Smooth muscle cell (in vitro differentiated cells): Measurements from ENCODE around the gene GLP2R. TPM values are rescaled to one million over a fixed set of nuclear protein-coding genes. Genes with fewer than 3 reads are reported as not detected.

Experiments
- DNase-seq: peaks from one replicate; lab custom pipeline; 2025; ENCODE audit not compliant: unreplicated experiment; lab: John Stamatoyannopoulos, UW
- H2AFZ ChIP-seq: fragments of 200-600 bp; sonication (generic); 2 replicates; pipeline ENCODE4 v1.6.0; 2016; ENCODE audit warnings: antibody characterized with exemption, low read depth, mild to moderate bottlenecking
- H3F3A ChIP-seq: fragments of 200-600 bp; sonication (generic); 2 replicates; pipeline ENCODE4 v1.6.0; 2017; ENCODE audit warnings: antibody characterized with exemption, low read depth
- H3K27ac ChIP-seq: fragments of 200-600 bp; sonication (generic); 2 replicates; pipeline ENCODE4 v1.5.1; 2016; ENCODE audit warnings: low read depth, mild to moderate bottlenecking
- H3K27me3 ChIP-seq: fragments of 200-600 bp; sonication (generic); 2 replicates; pipeline ENCODE4 v1.6.1; 2016; ENCODE audit warnings: low read depth, mild to moderate bottlenecking
- H3K36me3 ChIP-seq: fragments of 200-600 bp; sonication (generic); 2 replicates; pipeline ENCODE4 v1.5.1; 2016; ENCODE audit warnings: low read depth
- H3K4me1 ChIP-seq: fragments of 200-600 bp; sonication (generic); 2 replicates; pipeline ENCODE4 v1.5.1; 2016; ENCODE audit warnings: low read depth
- H3K4me2 ChIP-seq: fragments of 200-600 bp; sonication (generic); 2 replicates; pipeline ENCODE4 v1.6.0; 2016; ENCODE audit warnings: mild to moderate bottlenecking
- H3K4me3 ChIP-seq: fragments of 200-600 bp; sonication (generic); 2 replicates; pipeline ENCODE4 v1.5.1; 2016; ENCODE audit warnings: mild to moderate bottlenecking
- H3K79me2 ChIP-seq: fragments of 200-600 bp; sonication (generic); 2 replicates; pipeline ENCODE4 v1.6.0; 2016; ENCODE audit warnings: low read depth, mild to moderate bottlenecking
- H3K9ac ChIP-seq: fragments of 200-600 bp; sonication (generic); 2 replicates; pipeline ENCODE4 v1.6.0; 2016; ENCODE audit warnings: low read depth
- H3K9me3 ChIP-seq: fragments of 200-600 bp; sonication (generic); replicated peaks from 2 replicates; pipeline ENCODE4 v1.5.1; 2016; ENCODE audit warnings: low read depth
- H4K20me1 ChIP-seq: fragments of 200-600 bp; sonication (generic); 2 replicates; pipeline ENCODE4 v1.6.0; 2016; ENCODE audit warnings: low read depth
- WGBS: methylation state at CpG from one replicate; pipeline ENCODE4 v1.1.7; 2016; ENCODE audit warnings: low lambda C conversion rate; 5-methylcytosine and 5-hydroxymethylcytosine counted together
- polyA plus RNA-seq: library from polyadenylated mRNA; unstranded; fragments of >200 nt; fragmentation: Nextera tagmentation; extraction: Ambion mirVana; gene quantifications from 2 replicates; pipeline ENCODE4 v1.2.1, GENCODE V29; 2016
- total RNA-seq: library from RNA; depleted of rRNA; stranded (reverse); fragments of >200 nt; gene quantifications from 2 replicates; pipeline ENCODE4 v1.2.3, GENCODE V29; 2014
- TF ChIP-seq, protein P1 (sequence below): fragments of 200-600 bp; sonication (generic); IDR thresholded peaks from 2 replicates; pipeline ENCODE4 v1.5.1; 2017; ENCODE audit warnings: borderline replicate concordance, mild to moderate bottlenecking, antibody characterized with exemption; ENCODE audit not compliant: insufficient read depth, poor library complexity, severe bottlenecking

The GLP2R gene
- total and polyA plus RNA-seq, 2 experiments from 2014 or later = 0.03 to 0.45 TPM

DNA sequence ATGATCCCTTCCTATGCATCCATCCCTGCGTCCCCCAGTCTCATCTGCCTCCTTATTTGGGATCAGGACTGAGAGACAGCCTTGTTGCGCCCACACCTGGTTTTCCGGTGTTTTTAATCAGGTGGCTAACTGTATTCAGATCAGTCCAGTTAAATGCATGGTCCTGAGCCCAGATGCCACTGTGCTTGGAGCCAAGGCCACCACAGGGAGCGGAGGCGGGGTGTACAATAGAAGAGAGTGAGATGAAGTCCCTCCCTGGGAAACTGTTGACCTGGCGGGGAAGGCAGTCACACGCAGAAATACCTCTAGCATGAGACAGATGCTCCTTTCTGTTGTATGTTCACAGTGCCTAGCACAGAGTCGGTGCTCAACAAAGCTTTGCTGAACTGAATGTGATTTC, 73.1 kb downstream of the GLP2R start:
- no peak overlapping the region for H3K9ac ChIP-seq
- DNase-seq = no peak
- H3F3A ChIP-seq = no peaks in the 10 kb centered on the region
- no peaks in the 10 kb centered on the region for H3K79me2 ChIP-seq
- no peak overlapping the region for H3K4me2 ChIP-seq
- no peak overlapping the region for H2AFZ ChIP-seq
- no peaks in the 10 kb centered on the region for H3K27me3 ChIP-seq
- no peak overlapping the region for H3K4me3 ChIP-seq
- no peaks in the 10 kb centered on the region for H3K36me3 ChIP-seq
- H3K4me1 ChIP-seq = peaks cover 21% of the 10 kb centered on the region
- TF ChIP-seq, protein P1, sequence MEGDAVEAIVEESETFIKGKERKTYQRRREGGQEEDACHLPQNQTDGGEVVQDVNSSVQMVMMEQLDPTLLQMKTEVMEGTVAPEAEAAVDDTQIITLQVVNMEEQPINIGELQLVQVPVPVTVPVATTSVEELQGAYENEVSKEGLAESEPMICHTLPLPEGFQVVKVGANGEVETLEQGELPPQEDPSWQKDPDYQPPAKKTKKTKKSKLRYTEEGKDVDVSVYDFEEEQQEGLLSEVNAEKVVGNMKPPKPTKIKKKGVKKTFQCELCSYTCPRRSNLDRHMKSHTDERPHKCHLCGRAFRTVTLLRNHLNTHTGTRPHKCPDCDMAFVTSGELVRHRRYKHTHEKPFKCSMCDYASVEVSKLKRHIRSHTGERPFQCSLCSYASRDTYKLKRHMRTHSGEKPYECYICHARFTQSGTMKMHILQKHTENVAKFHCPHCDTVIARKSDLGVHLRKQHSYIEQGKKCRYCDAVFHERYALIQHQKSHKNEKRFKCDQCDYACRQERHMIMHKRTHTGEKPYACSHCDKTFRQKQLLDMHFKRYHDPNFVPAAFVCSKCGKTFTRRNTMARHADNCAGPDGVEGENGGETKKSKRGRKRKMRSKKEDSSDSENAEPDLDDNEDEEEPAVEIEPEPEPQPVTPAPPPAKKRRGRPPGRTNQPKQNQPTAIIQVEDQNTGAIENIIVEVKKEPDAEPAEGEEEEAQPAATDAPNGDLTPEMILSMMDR = no peak
- H4K20me1 ChIP-seq = no peaks in the 10 kb centered on the region
- H3K9me3 ChIP-seq = no peaks in the 10 kb centered on the region
- 98% methylated on average over 8 of the region's 8 CpGs for WGBS
- no peak overlapping the region for H3K27ac ChIP-seq

DNA sequence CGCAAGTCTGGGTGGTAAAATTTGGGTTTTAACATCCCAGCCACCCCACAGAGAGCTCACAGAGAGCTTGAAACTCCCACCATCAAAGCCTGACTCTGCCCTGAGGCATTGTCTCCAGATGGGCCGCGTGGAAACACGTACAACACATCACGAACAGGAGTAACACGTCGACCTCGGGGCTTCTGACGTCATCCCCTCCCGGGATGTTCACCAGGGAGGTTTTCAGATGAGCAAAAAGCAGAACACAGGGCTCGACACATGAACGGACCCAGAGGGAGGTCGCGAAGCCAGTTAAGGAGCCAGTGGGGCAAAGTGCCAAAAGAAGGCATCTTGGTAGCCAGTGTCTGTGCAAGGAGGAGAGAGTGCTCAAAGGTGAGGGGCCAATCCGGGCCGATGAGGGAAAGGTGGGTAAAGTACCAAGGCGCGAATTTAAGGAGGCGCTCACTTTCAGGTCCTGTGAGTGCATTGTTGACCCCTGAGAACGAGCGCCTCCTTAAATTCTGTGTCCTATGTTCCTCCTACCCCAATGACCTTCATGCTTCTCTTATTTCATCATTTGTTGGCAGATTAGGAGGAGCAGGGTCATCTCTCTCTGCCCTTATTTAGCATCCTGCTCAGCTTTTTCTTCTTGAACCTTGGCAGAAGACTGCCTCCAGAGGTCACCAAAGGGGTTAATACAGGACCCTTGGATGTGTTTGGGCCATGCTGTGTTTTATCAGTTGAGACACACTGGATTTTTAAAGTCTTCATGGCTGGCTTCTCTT, 73.7 kb downstream of the GLP2R start:
- no peaks in the 10 kb centered on the region for H3K36me3 ChIP-seq
- no peak for DNase-seq
- H3F3A ChIP-seq = no peaks in the 10 kb centered on the region
- H4K20me1 ChIP-seq = no peaks in the 10 kb centered on the region
- H3K27ac ChIP-seq = no peak overlapping the region
- no peak overlapping the region for H3K4me3 ChIP-seq
- H3K79me2 ChIP-seq = no peaks in the 10 kb centered on the region
- TF ChIP-seq, protein P1 = no peak
- no peaks in the 10 kb centered on the region for H3K9me3 ChIP-seq
- H3K4me1 ChIP-seq = peaks cover 21% of the 10 kb centered on the region
- no peak overlapping the region for H3K9ac ChIP-seq
- WGBS = 87% methylated on average over 21 of the region's 21 CpGs
- H3K27me3 ChIP-seq = no peaks in the 10 kb centered on the region
- no peak overlapping the region for H3K4me2 ChIP-seq
- no peak overlapping the region for H2AFZ ChIP-seq

DNA sequence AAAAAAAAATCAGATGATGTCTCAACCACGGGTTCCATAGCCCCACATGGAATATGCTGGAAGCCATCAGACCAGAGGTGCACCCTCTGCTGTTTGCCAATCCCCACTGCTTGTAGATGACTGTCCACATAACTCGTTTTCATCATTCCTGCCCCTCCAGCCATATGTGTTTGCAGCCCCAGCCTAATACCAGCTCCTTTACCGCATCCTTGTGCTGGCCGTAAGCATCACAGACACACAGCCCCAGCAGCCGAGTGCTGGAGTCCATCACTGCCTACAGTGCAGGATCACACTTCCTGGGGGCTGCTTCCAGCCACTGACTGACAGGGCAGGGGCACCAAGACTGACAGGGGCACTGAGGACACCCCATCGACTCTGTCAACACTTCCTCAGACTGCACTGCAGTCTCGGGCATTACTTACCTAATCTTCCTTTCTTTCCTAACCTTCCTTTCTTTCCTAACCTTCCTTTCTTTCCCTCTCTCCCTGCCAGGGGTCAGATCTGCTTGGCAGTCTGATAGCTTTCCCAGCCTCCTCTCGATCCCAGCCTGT, 74.4 kb downstream of the GLP2R start:
- no peak overlapping the region for H3K9ac ChIP-seq
- TF ChIP-seq, protein P1 = no peak
- no peaks in the 10 kb centered on the region for H3F3A ChIP-seq
- no peak overlapping the region for H3K4me3 ChIP-seq
- H2AFZ ChIP-seq = no peak overlapping the region
- no peaks in the 10 kb centered on the region for H3K27me3 ChIP-seq
- peak overlapping the region; percentile 82 for H3K27ac ChIP-seq
- DNase-seq = no peak
- no peaks in the 10 kb centered on the region for H3K9me3 ChIP-seq
- no peaks in the 10 kb centered on the region for H3K79me2 ChIP-seq
- 42% methylated on average over 8 of the region's 8 CpGs for WGBS
- H4K20me1 ChIP-seq = no peaks in the 10 kb centered on the region
- peak overlapping the region; percentile 72 for H3K4me2 ChIP-seq
- peaks cover 21% of the 10 kb centered on the region for H3K4me1 ChIP-seq
- no peaks in the 10 kb centered on the region for H3K36me3 ChIP-seq

DNA sequence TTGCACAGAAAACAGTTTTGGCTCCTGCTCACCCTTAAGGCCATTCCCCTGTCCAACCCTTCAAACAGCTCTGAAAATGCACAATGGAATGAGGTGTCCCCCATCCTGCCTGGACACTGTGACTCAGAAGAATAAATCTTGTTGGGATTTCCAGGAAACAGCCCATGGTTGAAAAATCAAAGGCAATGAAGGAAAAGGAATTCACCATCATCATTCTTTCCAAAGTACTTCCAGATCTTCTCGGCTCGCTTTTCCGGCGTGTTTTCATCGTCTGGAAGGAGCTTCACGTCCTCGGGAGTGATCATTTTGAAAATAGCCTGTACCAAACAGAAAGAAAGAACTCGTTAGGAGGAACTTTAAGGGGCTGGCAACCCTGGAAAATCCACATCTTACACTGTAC, 75.1 kb downstream of the GLP2R start:
- H3K79me2 ChIP-seq = no peaks in the 10 kb centered on the region
- no peaks in the 10 kb centered on the region for H3K27me3 ChIP-seq
- TF ChIP-seq, protein P1 = no peak
- DNase-seq = no peak
- no peak overlapping the region for H3K4me3 ChIP-seq
- peak overlapping the region; percentile 82 for H3K27ac ChIP-seq
- H2AFZ ChIP-seq = no peak overlapping the region
- WGBS = 7% methylated on average over 8 of the region's 8 CpGs
- H3F3A ChIP-seq = no peaks in the 10 kb centered on the region
- H3K9ac ChIP-seq = peak overlapping the region; percentile 61
- H3K4me2 ChIP-seq = peak overlapping the region; percentile 72
- H3K4me1 ChIP-seq = peaks cover 21% of the 10 kb centered on the region
- no peaks in the 10 kb centered on the region for H4K20me1 ChIP-seq
- H3K9me3 ChIP-seq = no peaks in the 10 kb centered on the region
- H3K36me3 ChIP-seq = no peaks in the 10 kb centered on the region
